Astrocyte of the spinal cord (primary cell): ENCODE results near the gene SCAMP2.
A peak's percentile ranks its signal among the peaks of the same experiment; 100 is the strongest.

Experiments used
- DNase-seq: peaks from one replicate; pipeline ENCODE4 v3.0.0; 2011; ENCODE audit warnings: low read depth, low spot score
- H3K4me3 ChIP-seq: 2 replicates; pipeline ENCODE4 v1.5.1; 2011; ENCODE audit warnings: low read depth, mild to moderate bottlenecking, low read length, moderate library complexity
- CTCF ChIP-seq: IDR thresholded peaks from 2 replicates; pipeline ENCODE4 v1.5.1; 2012; ENCODE audit warnings: low read depth, mild to moderate bottlenecking, low read length, inconsistent platforms
- in situ Hi-C: cut with HindIII; loops from 2 replicates; pipeline ENCODE4 v1.10.0; 2017; ENCODE audit warnings: low sequenced_read_pairs

The SCAMP2 gene

GRCh38 chr15:74840851-74841775, 32.1 kb downstream of the SCAMP2 start:
- DNase-seq, result no peak
- no peak overlapping the region for H3K4me3 ChIP-seq
- no peak for TF ChIP-seq CTCF
- in situ Hi-C loops, result no loop called here

DNA sequence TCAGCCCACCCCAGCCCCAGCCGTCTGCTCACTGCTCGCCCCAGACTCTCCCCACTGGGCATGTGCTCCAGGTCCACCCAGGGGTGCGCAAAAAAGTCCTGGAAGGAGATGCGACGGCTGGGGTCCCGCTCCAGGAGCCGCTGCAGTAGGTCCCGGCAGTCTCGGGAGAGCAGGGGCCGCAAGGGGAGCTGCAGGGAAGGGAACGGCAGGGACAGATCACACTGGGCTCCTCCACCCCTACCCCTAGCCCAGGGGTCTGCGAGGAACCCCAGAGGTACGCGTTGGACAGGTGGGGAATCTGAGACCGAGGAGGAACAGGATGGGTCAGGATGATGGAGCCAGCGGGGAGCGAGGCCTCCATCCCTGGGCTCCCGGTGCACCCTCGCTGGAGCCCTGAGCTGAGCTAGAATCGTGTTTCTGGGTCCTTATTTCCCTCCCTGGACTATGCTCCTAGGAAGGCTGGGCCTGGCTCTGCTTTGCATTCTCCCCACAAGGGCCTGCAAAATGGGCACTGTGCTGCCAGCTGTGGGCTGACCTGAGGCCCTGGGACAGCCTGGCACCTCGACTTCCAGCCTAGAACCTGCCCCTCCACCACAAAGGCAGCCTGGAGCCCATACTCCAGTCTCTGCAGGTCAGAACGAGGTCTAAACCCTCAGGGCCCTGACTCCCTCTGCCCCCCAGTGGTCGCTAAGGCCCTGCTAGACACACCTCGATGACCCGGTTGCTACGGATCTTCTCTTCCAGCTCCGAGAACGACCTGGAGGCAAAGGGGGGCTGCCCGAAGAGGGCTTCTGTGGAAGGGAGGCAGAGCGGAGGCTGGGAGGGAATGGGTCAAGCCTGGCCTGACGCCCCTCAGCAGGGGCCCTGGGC, 33.4 kb downstream of the SCAMP2 start:
- DNase-seq, result no peak
- no peak overlapping the region for H3K4me3 ChIP-seq
- TF ChIP-seq CTCF, result no peak
- in situ Hi-C loops, result no loop called here

DNA sequence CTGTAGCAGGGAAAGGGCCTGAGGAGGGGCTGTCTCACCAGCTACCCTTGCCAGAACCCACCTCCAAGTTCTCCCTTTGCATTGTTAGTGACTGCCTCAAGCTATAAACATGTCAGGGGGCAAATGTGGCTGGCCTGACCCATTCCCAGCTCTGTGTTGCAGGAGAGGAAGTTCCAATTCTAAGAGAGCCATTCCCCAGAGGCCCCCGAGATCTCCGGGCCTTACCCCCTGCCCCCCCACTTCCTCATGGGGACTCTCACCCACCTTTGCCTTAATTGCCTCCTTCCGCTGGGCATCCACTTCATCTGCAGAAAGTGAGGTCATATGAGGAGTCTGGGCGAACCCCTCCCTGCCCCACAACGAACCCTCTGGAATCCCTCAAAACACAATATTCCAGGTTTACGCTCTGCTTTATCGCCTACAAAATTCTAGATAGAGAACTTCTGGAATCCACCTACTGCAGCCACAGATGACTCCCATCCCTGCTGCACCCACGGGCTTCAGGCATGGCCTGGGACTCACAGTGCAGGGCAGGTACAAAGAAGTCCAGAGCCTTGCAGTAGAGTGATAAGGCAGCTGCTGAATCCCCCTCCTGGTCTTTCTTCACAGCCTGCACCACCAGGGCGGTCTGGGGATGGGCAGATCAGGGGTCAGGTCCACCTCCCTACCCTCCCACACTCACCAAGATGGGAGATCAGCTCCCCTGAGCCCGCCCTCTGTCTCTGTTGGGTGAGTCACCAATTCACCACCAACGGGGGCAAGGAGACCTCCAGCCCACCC, 34.2 kb downstream of the SCAMP2 start:
- in situ Hi-C loops, result no loop called here
- TF ChIP-seq CTCF, result no peak
- DNase-seq, result no peak
- no peak overlapping the region for H3K4me3 ChIP-seq

DNA sequence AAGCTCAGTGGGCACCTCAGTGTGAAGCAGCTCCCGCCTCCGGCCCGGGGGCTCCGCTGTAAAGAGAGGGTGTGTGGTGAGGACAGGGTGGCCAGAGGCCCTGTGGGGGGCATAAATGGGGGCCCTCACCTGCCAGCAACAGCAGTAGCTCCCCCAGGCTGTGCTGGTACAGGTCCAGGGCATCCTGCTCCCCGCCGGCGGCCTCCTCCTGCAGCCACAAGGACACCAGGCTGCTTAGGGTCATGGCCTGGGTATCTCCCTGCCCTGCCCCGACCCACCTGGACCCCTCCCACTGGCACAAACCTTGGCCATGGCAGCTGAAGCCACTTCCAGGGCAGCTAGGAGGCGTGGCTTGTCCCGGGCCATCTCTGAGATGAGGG, 35.0 kb downstream of the SCAMP2 start:
- H3K4me3 ChIP-seq, result no peak overlapping the region
- no peak for TF ChIP-seq CTCF
- in situ Hi-C loops, result no loop called here
- DNase-seq, result no peak

DNA sequence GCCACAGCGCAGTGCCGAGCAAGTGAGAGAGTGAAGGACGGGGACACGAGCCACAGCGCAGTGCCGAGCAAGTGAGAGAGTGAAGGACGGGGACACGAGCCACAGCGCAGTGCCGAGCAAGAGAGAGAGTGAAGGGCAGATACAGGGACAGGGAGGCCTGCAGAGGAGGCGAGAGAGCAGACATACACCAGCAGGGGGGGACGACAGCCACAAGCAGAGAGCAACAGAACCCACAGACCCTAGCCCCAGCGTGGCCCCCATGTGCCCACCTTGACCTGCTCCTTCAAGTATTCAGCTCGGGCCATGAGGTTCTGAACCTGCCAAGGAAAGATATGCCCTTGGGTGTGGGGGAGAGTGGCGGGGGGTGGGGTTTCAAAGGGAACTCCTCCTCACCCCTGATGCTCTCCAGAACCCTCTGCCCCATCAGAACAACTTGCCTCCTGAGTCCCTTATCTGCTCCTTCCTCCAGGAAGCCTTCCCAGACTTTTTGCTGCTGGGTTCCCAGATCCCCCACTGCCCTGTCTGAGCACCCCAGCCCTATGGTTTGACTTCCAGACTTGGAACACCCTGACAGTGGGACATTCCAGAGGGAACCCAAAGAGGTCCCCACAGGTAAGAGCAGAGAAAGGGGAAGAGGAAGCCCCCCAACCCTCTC, 35.6 kb downstream of the SCAMP2 start:
- no peak for DNase-seq
- in situ Hi-C loops, result no loop called here
- TF ChIP-seq CTCF, result peak; percentile 3
- no peak overlapping the region for H3K4me3 ChIP-seq

DNA sequence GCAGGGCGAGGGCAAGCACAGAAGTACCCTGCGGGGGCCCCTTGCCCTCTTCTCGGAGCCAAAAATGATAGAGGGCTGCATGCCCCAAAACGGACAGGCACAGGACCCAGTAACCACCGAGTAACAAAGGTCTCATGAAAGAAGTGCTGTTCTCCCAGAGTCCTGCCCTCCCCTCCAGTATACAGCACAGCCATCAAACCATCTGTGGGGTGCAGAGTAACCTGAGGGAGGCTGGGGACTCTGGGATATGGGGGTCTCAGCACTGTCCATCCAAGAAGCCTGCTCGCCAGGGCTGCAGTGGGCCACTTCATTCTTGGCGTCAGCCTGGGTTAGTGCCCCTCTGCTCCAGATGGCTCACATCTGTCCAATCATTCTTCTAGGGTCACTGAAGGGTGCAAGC, 36.3 kb downstream of the SCAMP2 start:
- in situ Hi-C loops, result no loop called here

More for the DNA sequence above, 36.3 kb downstream of the SCAMP2 start:
- no peak overlapping the region for H3K4me3 ChIP-seq
- no peak for TF ChIP-seq CTCF
- no peak for DNase-seq
